NCI-H2227 treated with DMSO at 0.1 percent for 48 hours (cell line): Measurements from ENCODE around the gene SULT1B1.

Source experiments
- DNase-seq: peaks from one replicate; lab custom pipeline; 2025; lab: John Stamatoyannopoulos, UW

SULT1B1 gene

GRCh38 chr4:69697536-69698242, 62.7 kb downstream of the SULT1B1 start:
- DNase-seq: no peak

- no peak for DNase-seq
Measured at GRCh38 chr4:69689599-69689998, 70.8 kb downstream of the SULT1B1 start.

DNA sequence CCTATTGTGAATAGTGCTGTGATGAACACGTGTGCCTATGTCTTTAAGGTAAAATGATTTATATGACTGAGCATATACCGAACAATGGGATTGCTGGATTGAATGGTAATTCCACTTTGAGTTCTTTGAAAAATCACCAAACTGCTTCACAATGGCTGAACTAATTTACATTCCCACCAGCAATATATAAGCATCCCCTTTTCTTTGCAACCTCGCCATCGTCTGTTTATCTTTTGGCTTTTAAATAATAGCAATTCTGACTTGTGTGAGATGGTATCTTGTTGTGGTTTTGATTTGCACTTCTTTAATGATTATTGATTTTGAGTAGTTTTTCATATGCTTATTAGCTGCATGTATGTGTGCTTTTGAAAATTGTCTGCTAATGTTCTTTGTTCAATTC, 75.6 kb downstream of the SULT1B1 start:
- DNase-seq: no peak
